Measurements from ENCODE around the gene RPGRIP1L. TPM values are rescaled to one million over a fixed set of nuclear protein-coding genes. Genes with fewer than 3 reads are reported as not detected.

Gene RPGRIP1L
- total RNA-seq, 4 donors from 2014 or later, result 1.2 to 6.1 (median 2.3) TPM

GRCh38 chr16:53600616-53601015, 103.0 kb downstream of the RPGRIP1L start:
- DNase-seq (ENCODE audit: low spot score in 2 of 2), result no peak
- intact Hi-C loops (cut with DNase I; ENCODE audit: low total_unique reads), result no loop called here
- whole genome bisulfite sequencing, 2 donors, result 76 to 77% methylated on average over 1 of the region's 1 CpG
- H3K4me3 ChIP-seq (ENCODE audit: low read depth, poor library complexity, severe bottlenecking), result no peak overlapping the region
- TF ChIP-seq POLR2A (IDR thresholded peaks at IDR 0.05), result no peak
- TF ChIP-seq CTCF (IDR thresholded peaks at IDR 0.05), result no peak

GRCh38 chr16:53600126-53600525, 103.5 kb downstream of the RPGRIP1L start:
- intact Hi-C loops (cut with DNase I; ENCODE audit: low total_unique reads), result no loop called here
- WGBS, 2 donors, result 61 to 68% methylated on average over 3 of the region's 3 CpGs
- H3K4me3 ChIP-seq (ENCODE audit: low read depth, poor library complexity, severe bottlenecking), result no peak overlapping the region
- no peak for TF ChIP-seq POLR2A (IDR thresholded peaks at IDR 0.05)
- TF ChIP-seq CTCF (IDR thresholded peaks at IDR 0.05), result no peak
- DNase-seq (ENCODE audit: low spot score in 2 of 2), result no peak

GRCh38 chr16:53599548-53599947, 104.1 kb downstream of the RPGRIP1L start:
- WGBS, 2 donors, result 74 to 81% methylated on average over 5 of the region's 5 CpGs
- intact Hi-C loops (cut with DNase I; ENCODE audit: low total_unique reads), result no loop called here
- DNase-seq (ENCODE audit: low spot score in 2 of 2), result no peak
- H3K4me3 ChIP-seq (ENCODE audit: low read depth, poor library complexity, severe bottlenecking), result no peak overlapping the region
- no peak for TF ChIP-seq CTCF (IDR thresholded peaks at IDR 0.05)
- no peak for TF ChIP-seq POLR2A (IDR thresholded peaks at IDR 0.05)

GRCh38 chr16:53598511-53599275, 105.0 kb downstream of the RPGRIP1L start:
- no peak for TF ChIP-seq POLR2A (IDR thresholded peaks at IDR 0.05)
- TF ChIP-seq CTCF (IDR thresholded peaks at IDR 0.05), result no peak
- 19 to 30% methylated on average over 3 of the region's 3 CpGs for WGBS, 2 donors
- intact Hi-C loops (cut with DNase I; ENCODE audit: low total_unique reads), result no loop called here
- no peak overlapping the region for H3K4me3 ChIP-seq (ENCODE audit: low read depth, poor library complexity, severe bottlenecking)
- DNase-seq (ENCODE audit: low spot score in 2 of 2), result no peak

GRCh38 chr16:53597776-53598175, 105.9 kb downstream of the RPGRIP1L start:
- H3K4me3 ChIP-seq (ENCODE audit: low read depth, poor library complexity, severe bottlenecking), result no peak overlapping the region
- DNase-seq (ENCODE audit: low spot score in 2 of 2), result no peak
- intact Hi-C loops (cut with DNase I; ENCODE audit: low total_unique reads), result no loop called here
- 66 to 76% methylated on average over 3 of the region's 3 CpGs for whole genome bisulfite sequencing, 2 donors
- no peak for TF ChIP-seq POLR2A (IDR thresholded peaks at IDR 0.05)
- no peak for TF ChIP-seq CTCF (IDR thresholded peaks at IDR 0.05)

Data from lower leg skin (tissue), 4 donors.